IMR-90 (cell line): ENCODE results near the gene ANKRD11. TPM values are rescaled to one million over a fixed set of nuclear protein-coding genes. Genes with fewer than 3 reads are reported as not detected.

Experiments
- ATAC-seq: fragments of 200-7000 bp; cut with Tn5 transposase; 2 replicates; pipeline ENCODE4 v1.9.1; 2020; ENCODE audit warnings: low read depth, mild to moderate bottlenecking, moderate library complexity
- BruUV-seq: library from RNA; stranded (reverse); fragments of 400-500 nt; replicated peaks from 2 replicates; lab custom pipeline; 2021; lab: Mats Ljungman, UMichigan
- CTCF ChIA-PET: fragments of 300-600 bp; formaldehyde crosslinking; extraction: SDS; loops from one replicate; lab custom pipeline; 2021; ENCODE audit warnings: antibody characterized with exemption; lab: Yijun Ruan, JAX
- POLR2A ChIA-PET: fragments of 300-600 bp; sonication (Branson Sonifier 250); formaldehyde crosslinking; loops from one replicate; lab custom pipeline; 2022; ENCODE audit warnings: antibody characterized with exemption; ENCODE audit not compliant: unreplicated experiment; lab: Charles Lee
- DNase-seq: peaks from one replicate; pipeline ENCODE4 v3.0.0; 2013
- H2AFZ ChIP-seq: replicated peaks from 2 replicates; pipeline ENCODE3; 2013; ENCODE audit warnings: low read length, mild to moderate bottlenecking; ENCODE audit not compliant: poor library complexity
- H2AK5ac ChIP-seq: 2 replicates; pipeline ENCODE4 v1.6.1; 2013; ENCODE audit warnings: low read depth, low read length, inconsistent platforms
- H2AK9ac ChIP-seq: replicated peaks from 2 replicates; pipeline ENCODE3; 2013; ENCODE audit warnings: mild to moderate bottlenecking, low read depth, low read length, moderate library complexity; ENCODE audit not compliant: poor library complexity
- H2BK120ac ChIP-seq: 2 replicates; pipeline ENCODE4 v1.6.1; 2013; ENCODE audit warnings: low read depth, low read length, inconsistent platforms
- H2BK15ac ChIP-seq: 3 replicates; pipeline ENCODE4 v1.6.1; 2013; ENCODE audit warnings: low read depth, low read length, inconsistent platforms
- H2BK20ac ChIP-seq: 2 replicates; pipeline ENCODE4 v1.6.1; 2013; ENCODE audit warnings: low read depth, mild to moderate bottlenecking, inconsistent platforms, low read length, moderate library complexity
- H2BK5ac ChIP-seq: 2 replicates; pipeline ENCODE4 v1.6.1; 2013; ENCODE audit warnings: mild to moderate bottlenecking, low read depth, low read length, inconsistent platforms; ENCODE audit not compliant: poor library complexity, severe bottlenecking
- H3K14ac ChIP-seq: replicated peaks from 2 replicates; pipeline ENCODE4 v1.6.1; 2013; ENCODE audit warnings: low read depth, low read length, inconsistent platforms
- H3K18ac ChIP-seq: 2 replicates; pipeline ENCODE4 v1.6.1; 2013; ENCODE audit warnings: low read depth, low read length, control low read depth
- H3K23ac ChIP-seq: 2 replicates; pipeline ENCODE4 v1.6.1; 2013; ENCODE audit warnings: low read depth, low read length, inconsistent platforms
- H3K27ac ChIP-seq: 2 replicates; pipeline ENCODE4 v1.5.1; 2013; ENCODE audit warnings: mild to moderate bottlenecking, control low read depth, low read length; ENCODE audit not compliant: insufficient read depth
- H3K27me3 ChIP-seq: 2 replicates; pipeline ENCODE4 v1.6.1; 2013; ENCODE audit warnings: low read length; ENCODE audit not compliant: control insufficient read depth, insufficient read depth
- H3K36me3 ChIP-seq: 2 replicates; pipeline ENCODE4 v1.6.1; 2013; ENCODE audit warnings: low read length, mixed read lengths; ENCODE audit not compliant: control insufficient read depth, insufficient read depth
- H3K4ac ChIP-seq: 2 replicates; pipeline ENCODE4 v1.6.1; 2013; ENCODE audit warnings: low read depth, low read length, inconsistent platforms
- H3K4me1 ChIP-seq: 2 replicates; pipeline ENCODE4 v1.6.1; 2013; ENCODE audit warnings: low read length, mixed read lengths; ENCODE audit not compliant: control insufficient read depth, insufficient read depth
- H3K4me2 ChIP-seq: 2 replicates; pipeline ENCODE4 v1.6.1; 2013; ENCODE audit warnings: low read depth, mild to moderate bottlenecking, control low read depth, low read length, moderate library complexity
- H3K4me3 ChIP-seq: 2 replicates; pipeline ENCODE4 v1.5.1; 2013; ENCODE audit warnings: low read depth, mild to moderate bottlenecking, control low read depth, low read length, moderate library complexity; ENCODE audit not compliant: insufficient read depth
- H3K56ac ChIP-seq: 2 replicates; pipeline ENCODE4 v1.6.1; 2013; ENCODE audit warnings: low read length, inconsistent platforms; ENCODE audit not compliant: insufficient read depth; ENCODE audit errors: extremely low read depth
- H3K79me1 ChIP-seq, 2 experiments: 2 replicates each; pipeline ENCODE4 v1.6.1; 2013; ENCODE audit warnings: low read length in 2 of 2, inconsistent platforms in 1 of 2, low read depth in 1 of 2
- H3K9ac ChIP-seq: 2 replicates; pipeline ENCODE4 v1.6.1; 2013; ENCODE audit warnings: low read depth, low read length, control low read depth
- H3K9me1 ChIP-seq: 2 replicates; pipeline ENCODE4 v1.6.1; 2013; ENCODE audit warnings: low read length, inconsistent platforms; ENCODE audit not compliant: insufficient read depth
- H3K9me3 ChIP-seq: 2 replicates; pipeline ENCODE4 v1.6.1; 2013; ENCODE audit warnings: low read length; ENCODE audit not compliant: control insufficient read depth, insufficient read depth
- H4K20me1 ChIP-seq: 2 replicates; pipeline ENCODE4 v1.6.1; 2013; ENCODE audit warnings: low read length, inconsistent platforms; ENCODE audit not compliant: insufficient read depth
- H4K5ac ChIP-seq: 2 replicates; pipeline ENCODE4 v1.6.1; 2013; ENCODE audit warnings: mild to moderate bottlenecking, low read depth, low read length, control low read depth
- H4K8ac ChIP-seq, 2 experiments: 2 replicates each; pipeline ENCODE4 v1.6.1; 2013; ENCODE audit warnings: low read depth in 2 of 2, low read length in 2 of 2, control low read depth in 1 of 2, inconsistent platforms in 1 of 2
- H4K91ac ChIP-seq: 2 replicates; pipeline ENCODE4 v1.6.1; 2013; ENCODE audit warnings: low read depth, low read length, inconsistent platforms; ENCODE audit not compliant: insufficient read depth
- BHLHE40 ChIP-seq: fragments of 150-350 bp; IDR thresholded peaks from 2 replicates; pipeline ENCODE4 v1.6.1; 2016; ENCODE audit warnings: mild to moderate bottlenecking, low read depth, low read length
- CEBPB ChIP-seq: IDR thresholded peaks from 2 replicates; pipeline ENCODE4 v1.6.1; 2012; ENCODE audit warnings: low read depth, low read length, improper control_type of control experiment
- CHD1 ChIP-seq: IDR thresholded peaks from 2 replicates; pipeline ENCODE4 v1.6.1; 2012; ENCODE audit warnings: low read depth, low read length, improper control_type of control experiment
- CTCF ChIP-seq: conservative IDR thresholded peaks from 2 replicates; pipeline ENCODE4 v1.5.1; 2012; ENCODE audit warnings: mild to moderate bottlenecking, low read depth, low read length, improper control_type of control experiment
- ELK1 ChIP-seq: fragments of 150-350 bp; IDR thresholded peaks from 2 replicates; pipeline ENCODE4 v1.6.1; 2016; ENCODE audit warnings: low read depth, mild to moderate bottlenecking, low read length, moderate library complexity, borderline replicate concordance
- FOS ChIP-seq: fragments of 150-350 bp; IDR thresholded peaks from 2 replicates; pipeline ENCODE4 v1.6.1; 2016; ENCODE audit warnings: low read depth, low read length
- MAFK ChIP-seq: IDR thresholded peaks from 2 replicates; pipeline ENCODE4 v1.6.1; 2012; ENCODE audit warnings: low read depth, low read length, improper control_type of control experiment
- MAZ ChIP-seq: IDR thresholded peaks from 2 replicates; pipeline ENCODE4 v1.6.1; 2012; ENCODE audit warnings: low read depth, mild to moderate bottlenecking, low read length, improper control_type of control experiment, moderate library complexity, borderline replicate concordance
- MXI1 ChIP-seq: IDR thresholded peaks from 2 replicates; pipeline ENCODE4 v1.6.1; 2012; ENCODE audit warnings: low read depth, mild to moderate bottlenecking, low read length, moderate library complexity, borderline replicate concordance
- NFE2L2 ChIP-seq: fragments of 150-350 bp; IDR thresholded peaks from 2 replicates; pipeline ENCODE4 v1.6.1; 2016; ENCODE audit warnings: low read depth, mild to moderate bottlenecking, low read length
- POLR2A ChIP-seq: IDR thresholded peaks from 2 replicates; pipeline ENCODE4 v1.6.1; 2012; ENCODE audit warnings: mild to moderate bottlenecking, low read depth, low read length
- RAD21 ChIP-seq: IDR thresholded peaks from 2 replicates; pipeline ENCODE4 v1.6.1; 2012; ENCODE audit warnings: low read length, improper control_type of control experiment
- RCOR1 ChIP-seq: IDR thresholded peaks from 2 replicates; pipeline ENCODE4 v1.6.1; 2012; ENCODE audit warnings: mild to moderate bottlenecking, low read length, improper control_type of control experiment; ENCODE audit not compliant: insufficient replicate concordance
- RFX5 ChIP-seq: IDR thresholded peaks from 2 replicates; pipeline ENCODE4 v1.8.0; 2012; ENCODE audit warnings: low read depth, mild to moderate bottlenecking, low read length, moderate library complexity
- SMC3 ChIP-seq: fragments of 150-350 bp; IDR thresholded peaks from 2 replicates; pipeline ENCODE4 v1.6.1; 2016; ENCODE audit warnings: low read depth, mild to moderate bottlenecking, antibody characterized with exemption, low read length, moderate library complexity
- USF2 ChIP-seq: fragments of 150-350 bp; IDR thresholded peaks from 2 replicates; pipeline ENCODE4 v1.6.1; 2017; ENCODE audit warnings: mild to moderate bottlenecking, antibody characterized with exemption, low read length, low read depth
- WGBS, 2 experiments: methylation state at CpG; one replicate each; pipeline versions ENCODE4 v1.1.5 to v1.1.7; 2013; ENCODE audit warnings: missing lambda C conversion rate in 2 of 2; ENCODE audit not compliant: insufficient read length in 1 of 2; ENCODE audit errors: extremely low coverage in 2 of 2; 5-methylcytosine and 5-hydroxymethylcytosine counted together
- dilution Hi-C: fragments of 300-500 bp; cut with HindIII; formaldehyde crosslinking; loops from one replicate; pipeline ENCODE4 v1.14.3; 2018; ENCODE audit warnings: low sequenced_read_pairs; ENCODE audit not compliant: unreplicated experiment
- in situ Hi-C: fragments of 300-500 bp; cut with MboI; formaldehyde crosslinking; loops from 3 replicates; pipeline ENCODE4 v1.14.3; 2019; ENCODE audit warnings: low sequenced_read_pairs, inconsistent platforms, mixed read lengths
- intact Hi-C: fragments of 100-400 bp; cut with micrococcal nuclease; formaldehyde crosslinking; loops from 2 replicates; pipeline ENCODE4 v1.10.0; 2022
- polyA plus RNA-seq, 3 experiments: library from polyadenylated mRNA; depleted of rRNA; stranded (reverse); fragments of >200 nt; gene quantifications; 2 replicates each; pipeline ENCODE4 v1.2.3, GENCODE V29; 2012; ENCODE audit warnings: low replicate concordance in 1 of 3
- total RNA-seq: library from RNA; depleted of rRNA; stranded (reverse); fragments of >200 nt; gene quantifications from 2 replicates; pipeline ENCODE4 v1.2.3, GENCODE V29; 2012

The ANKRD11 gene
- total and polyA plus RNA-seq, 2 of the 4 experiments (the other 2 are of a cell fraction), result 46.8 to 71.9 TPM

- no peaks in the 10 kb centered on the region for H3K27me3 ChIP-seq
- H2AFZ ChIP-seq, result no peak overlapping the region
- WGBS, 2 experiments, result no CpG with 5 or more reads among the region's 5 CpGs
- H2AK9ac ChIP-seq, result no peak overlapping the region
- no peak overlapping the region for H3K56ac ChIP-seq
- H3K23ac ChIP-seq, result no peak overlapping the region
- H2BK15ac ChIP-seq, result no peak overlapping the region
- ChIA-PET POLR2A (no interaction called here), CTCF (no interaction called here)
- H4K5ac ChIP-seq, result no peak overlapping the region
- H3K18ac ChIP-seq, result no peak overlapping the region
- no peaks in the 10 kb centered on the region for H3K36me3 ChIP-seq
- no peak overlapping the region for H3K9ac ChIP-seq
- no peak overlapping the region for H2AK5ac ChIP-seq
- H4K91ac ChIP-seq, result no peak overlapping the region
- intact Hi-C loops (no loop called here), dilution Hi-C loops (no loop called here), in situ Hi-C loops (no loop called here)
- H2BK120ac ChIP-seq, result no peak overlapping the region
- no peak overlapping the region for H4K8ac ChIP-seq
- no TSS peak for BruUV-seq
- no peak for DNase-seq
- H3K4me2 ChIP-seq, result no peak overlapping the region
- no peak for ATAC-seq
- H2BK5ac ChIP-seq, result no peak overlapping the region
- no peak overlapping the region for H3K27ac ChIP-seq
- H3K9me3 ChIP-seq, result no peaks in the 10 kb centered on the region
- peaks cover 31% of the 10 kb centered on the region for H3K4me1 ChIP-seq
- peaks cover 0 to 72% of the 10 kb centered on the region in 2 experiments; a peak in 2 of 4 replicates for H3K79me1 ChIP-seq
- no peak overlapping the region for H3K14ac ChIP-seq
- peaks cover 99% of the 10 kb centered on the region for H4K20me1 ChIP-seq
- H3K4ac ChIP-seq, result no peak overlapping the region
- TF ChIP-seq FOS, result no peak
- no peak for TF ChIP-seq ELK1
- TF ChIP-seq BHLHE40, result no peak
- TF ChIP-seq USF2, result no peak
- no peak for TF ChIP-seq CHD1
- TF ChIP-seq NFE2L2, result no peak
- TF ChIP-seq POLR2A, result no peak
- TF ChIP-seq MAZ, result no peak
- no peak for TF ChIP-seq RAD21
- TF ChIP-seq SMC3, result no peak
- no peak for TF ChIP-seq RCOR1
- no peak for TF ChIP-seq MAFK
- TF ChIP-seq CEBPB, result no peak
- no peak for TF ChIP-seq MXI1
- TF ChIP-seq RFX5, result no peak
- TF ChIP-seq CTCF, result no peak
- no peak overlapping the region for H3K4me3 ChIP-seq
- H2BK20ac ChIP-seq, result no peak overlapping the region
- H3K9me1 ChIP-seq, result peaks cover 58% of the 10 kb centered on the region
Measured at GRCh38 chr16:89475144-89475543, 15.2 kb downstream of the ANKRD11 start.
